GM19328 (cell line): ENCODE data around the gene COL27A1.

Experiments used
- ATAC-seq: cut with Tn5 transposase; IDR thresholded peaks from one replicate; pipeline ENCODE4 v1.9.1; 2021; ENCODE audit warnings: mild to moderate bottlenecking, moderate library complexity; ENCODE audit not compliant: unreplicated experiment

COL27A1 gene

DNA sequence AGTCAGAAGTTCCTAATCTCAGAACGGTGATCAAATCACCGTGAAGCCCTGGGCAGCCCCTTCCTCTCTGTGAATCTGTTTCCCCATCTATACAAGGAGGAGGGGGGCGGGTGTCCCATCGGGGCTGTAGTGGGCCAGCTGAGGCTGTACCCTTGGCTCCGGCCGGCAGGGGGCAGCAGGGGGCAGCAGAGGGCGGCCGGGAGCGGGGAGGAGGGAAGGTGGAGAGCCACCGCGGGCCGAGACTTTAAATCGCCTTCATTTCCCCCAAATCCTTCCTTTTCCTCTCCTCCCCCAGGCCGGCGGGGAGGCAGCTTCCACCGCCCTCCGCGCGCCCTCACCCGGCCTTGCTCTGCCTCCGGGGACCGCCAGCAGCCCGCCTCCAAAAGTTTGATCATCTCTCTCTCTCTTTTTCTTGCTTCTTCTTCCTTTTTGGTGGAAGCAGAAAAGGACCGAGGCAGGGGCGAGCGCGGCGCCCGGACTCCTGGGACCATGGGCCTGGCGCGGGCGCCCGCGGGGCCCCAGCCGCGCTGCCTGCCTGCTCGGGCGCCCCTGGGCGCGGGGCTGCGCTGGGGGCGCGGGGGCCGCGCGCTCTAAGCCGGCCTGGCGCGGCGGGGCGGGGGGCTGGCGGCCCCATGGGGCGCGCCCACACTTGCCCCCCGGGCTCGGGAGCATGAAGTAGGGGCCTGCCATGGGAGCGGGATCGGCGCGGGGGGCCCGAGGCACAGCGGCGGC is at the start of gene COL27A1:
COL27A1 (plus strand) TSS at position 275 of the 732 bp plus-strand sequence; CDS start at position 689, 414 bp downstream.
- ATAC-seq = peak; percentile 86

DNA sequence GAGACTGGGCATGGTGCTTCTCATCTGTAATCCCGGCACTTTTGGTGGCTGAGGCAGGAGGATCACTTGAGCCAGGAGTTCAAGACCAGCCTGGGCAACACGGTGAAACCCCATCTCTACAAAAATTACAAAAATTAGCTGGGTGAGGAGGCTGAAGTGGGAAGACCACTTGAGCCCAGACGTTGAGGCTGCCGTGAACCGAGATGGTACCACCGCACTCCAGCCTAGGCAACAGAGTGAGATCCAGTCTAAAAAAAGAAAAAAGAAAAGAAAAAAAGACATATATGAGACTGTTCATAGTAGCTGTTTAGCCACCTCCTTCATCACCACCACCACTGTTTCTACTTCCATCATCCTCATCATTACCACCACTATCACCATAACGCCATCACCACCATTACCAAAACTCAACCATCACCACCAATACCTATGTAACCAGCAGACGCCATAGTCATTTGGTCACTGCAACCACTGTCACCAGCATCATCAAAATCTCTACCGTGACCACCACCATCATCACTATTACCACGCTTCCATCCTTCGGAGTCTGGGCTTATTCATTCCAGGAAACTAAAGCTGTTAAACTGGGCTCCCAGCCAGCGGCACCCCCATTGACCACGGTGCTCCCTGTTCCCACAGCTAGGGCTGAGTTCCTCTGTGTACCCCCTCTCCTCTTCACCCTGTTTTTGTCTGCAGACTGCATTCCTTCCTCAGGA is 47.9 kb upstream of the COL27A1 start:
- no peak for ATAC-seq

DNA sequence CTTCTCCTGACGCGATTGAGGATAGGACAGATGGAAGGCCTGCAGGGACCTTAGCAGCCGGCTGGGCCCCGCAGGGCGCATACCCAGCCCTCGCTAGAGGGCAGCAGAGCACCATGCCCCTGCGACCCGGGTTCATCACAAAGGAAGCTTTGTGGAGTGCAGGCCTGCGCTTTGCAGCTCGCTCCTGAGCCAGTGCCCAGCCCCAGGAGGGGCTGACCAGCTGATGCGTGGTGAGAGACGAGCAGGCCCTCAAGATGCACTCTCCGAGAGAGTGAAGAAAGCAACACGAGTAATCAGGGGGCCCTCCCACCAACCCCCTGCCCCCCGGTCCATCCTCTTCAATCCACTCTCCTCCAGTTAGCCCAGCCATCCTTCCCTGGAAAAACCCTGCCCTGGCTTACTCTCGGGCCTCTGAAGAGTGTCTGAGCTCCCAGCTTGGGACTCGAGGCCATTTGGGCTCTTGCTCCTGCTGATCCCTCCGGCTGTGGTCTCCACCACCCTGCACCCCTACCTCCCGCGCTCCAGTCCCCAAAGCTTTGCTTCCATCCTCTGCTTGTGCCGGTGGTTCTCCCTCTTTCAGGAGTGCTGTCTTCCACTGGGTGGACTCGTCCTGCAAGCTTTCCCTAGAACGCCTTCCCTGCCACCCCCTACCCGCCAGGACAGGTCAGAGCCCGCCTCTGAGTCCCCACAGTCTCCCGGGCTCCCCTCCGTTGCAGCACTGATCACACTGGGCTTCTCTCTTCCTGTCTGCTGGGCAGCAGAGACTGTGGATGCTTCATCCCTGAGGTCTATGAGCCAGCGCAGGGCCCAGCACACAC is 47.1 kb upstream of the COL27A1 start:
- peak; percentile 53 for ATAC-seq

DNA sequence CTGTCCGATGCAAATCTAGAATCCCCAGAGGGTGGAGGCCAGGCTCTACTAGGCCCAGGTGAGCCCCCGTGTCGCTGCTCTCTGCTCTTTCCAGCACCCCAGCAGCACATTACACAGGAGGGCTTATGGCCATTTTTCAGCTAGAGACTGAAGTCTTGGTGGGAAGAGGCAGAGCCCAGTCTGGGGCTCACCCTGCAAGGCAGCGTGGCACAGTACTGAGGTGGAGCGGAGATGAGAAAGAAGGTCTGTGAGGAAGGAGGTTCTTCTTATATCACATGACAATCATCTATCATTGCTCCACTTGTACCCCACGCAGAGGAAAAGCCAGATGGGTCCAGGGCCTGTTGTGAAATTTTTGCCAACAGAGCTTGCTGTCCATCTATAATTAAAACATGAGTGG is 46.2 kb upstream of the COL27A1 start:
- ATAC-seq = no peak

DNA sequence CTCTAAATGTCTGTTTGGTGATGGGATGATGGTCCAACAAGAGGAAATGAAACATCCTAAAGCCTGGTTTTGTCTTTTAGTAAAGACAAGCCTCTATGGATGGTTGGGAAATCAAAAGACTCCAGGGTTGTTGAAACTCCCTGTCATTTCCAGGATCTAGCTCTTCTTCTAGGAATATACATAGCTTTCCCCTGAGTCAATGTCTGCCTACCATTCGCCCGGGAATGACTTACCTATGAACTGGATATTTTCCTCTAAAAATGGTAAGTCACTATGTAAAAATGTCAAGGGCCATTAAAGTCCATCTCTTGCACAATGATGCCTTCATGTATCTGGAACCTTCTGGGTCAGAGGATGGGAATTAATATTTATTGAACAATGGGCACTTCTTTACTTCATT is 45.2 kb upstream of the COL27A1 start:
- no peak for ATAC-seq

DNA sequence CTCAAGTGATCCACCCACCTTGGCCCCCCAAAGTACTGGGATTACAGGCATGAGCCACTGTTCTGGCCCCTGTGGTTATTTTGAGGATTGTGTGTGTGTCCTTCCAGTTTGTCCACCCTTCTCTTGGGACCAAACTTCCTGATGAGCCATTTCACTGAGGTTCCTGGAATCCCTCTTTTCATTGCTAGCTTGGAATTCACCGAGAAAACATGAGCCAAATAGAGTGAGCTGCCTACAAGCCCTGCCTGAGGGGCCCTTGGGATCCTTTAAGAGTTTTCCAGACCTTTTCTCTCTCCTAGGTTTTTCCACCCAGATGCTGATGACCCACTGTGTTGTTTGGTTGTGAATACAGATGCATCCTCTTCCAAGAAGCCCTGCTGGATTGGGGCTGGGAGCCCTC is 43.0 kb upstream of the COL27A1 start:
- ATAC-seq = no peak

DNA sequence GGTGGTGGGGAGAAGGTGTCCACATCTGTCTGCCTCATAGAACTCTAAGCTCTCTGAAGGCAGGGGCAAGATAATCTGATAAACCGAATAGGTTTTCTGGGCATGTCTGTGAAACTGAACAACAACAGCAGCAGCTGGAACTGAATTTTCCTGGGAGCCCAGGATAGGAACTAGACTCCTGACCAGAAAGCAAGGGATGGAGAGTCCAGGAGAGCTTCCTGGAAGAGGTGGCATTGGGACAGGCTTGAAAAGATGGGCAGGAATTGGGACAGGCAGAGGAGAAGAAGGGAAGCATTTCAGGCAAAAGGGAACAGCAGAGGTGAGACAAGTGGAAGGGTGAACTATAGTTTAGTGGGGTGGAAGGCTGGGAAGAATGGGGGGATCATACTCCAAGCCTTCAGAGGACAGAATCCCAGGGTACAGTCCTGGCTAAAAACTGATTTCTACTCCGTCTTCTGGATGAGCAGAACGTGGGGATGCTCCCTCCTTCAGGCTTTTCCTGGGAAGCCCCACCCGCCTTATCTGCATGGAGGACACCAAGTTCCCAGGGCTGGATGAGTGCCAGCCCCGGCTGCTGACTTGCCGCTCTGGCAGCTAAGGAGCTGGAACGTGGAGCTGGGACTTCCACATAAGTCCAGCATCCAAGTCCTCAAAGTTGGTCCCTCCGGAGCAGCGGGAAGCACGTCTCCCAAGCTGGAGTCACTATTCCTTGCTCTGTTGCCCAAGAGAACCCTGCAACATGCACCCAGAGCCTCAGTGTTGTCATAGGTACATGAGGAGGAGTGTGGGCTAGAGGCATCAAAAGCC is 42.4 kb upstream of the COL27A1 start:
- ATAC-seq = no peak

DNA sequence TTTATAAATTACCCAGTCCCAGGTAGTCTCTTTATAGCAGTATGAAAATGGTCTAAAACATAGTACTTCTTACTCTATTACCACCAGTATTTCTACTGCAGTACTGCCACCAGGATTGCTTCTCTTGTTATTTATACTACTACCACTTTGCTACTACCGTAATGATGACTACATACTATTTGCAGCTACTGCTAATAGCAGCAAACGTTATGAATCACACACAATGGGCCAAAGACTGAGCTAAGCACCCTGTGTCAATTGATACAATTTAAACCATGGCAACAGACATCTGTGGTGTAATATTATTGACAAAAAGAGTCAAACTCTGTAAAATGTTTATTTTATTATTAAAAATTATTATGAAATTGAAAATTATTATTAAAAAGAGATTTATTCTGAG is 41.0 kb upstream of the COL27A1 start:
- no peak for ATAC-seq

DNA sequence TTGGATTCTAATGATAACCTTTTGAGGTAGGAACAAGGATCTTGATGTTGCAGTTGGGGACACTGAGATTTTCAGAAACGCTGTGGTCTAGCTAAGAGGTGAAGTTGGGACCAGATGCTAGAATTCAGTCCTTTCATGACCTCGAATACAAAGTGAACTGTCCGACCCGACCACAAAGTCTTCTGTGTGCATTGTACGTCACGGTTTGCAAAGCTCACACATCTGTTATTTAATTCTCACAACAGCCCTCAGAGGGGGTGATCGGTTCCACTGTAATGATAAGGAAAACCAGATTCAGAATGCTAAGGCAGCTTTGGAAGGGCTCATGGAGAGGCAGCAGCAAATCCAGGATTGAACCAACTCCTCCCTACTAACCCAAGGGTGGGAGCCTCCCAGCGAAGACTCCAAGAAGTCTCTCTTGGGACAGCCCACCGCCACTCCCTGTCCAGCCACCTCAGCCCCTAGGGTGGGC is 39.6 kb upstream of the COL27A1 start:
- no peak for ATAC-seq

DNA sequence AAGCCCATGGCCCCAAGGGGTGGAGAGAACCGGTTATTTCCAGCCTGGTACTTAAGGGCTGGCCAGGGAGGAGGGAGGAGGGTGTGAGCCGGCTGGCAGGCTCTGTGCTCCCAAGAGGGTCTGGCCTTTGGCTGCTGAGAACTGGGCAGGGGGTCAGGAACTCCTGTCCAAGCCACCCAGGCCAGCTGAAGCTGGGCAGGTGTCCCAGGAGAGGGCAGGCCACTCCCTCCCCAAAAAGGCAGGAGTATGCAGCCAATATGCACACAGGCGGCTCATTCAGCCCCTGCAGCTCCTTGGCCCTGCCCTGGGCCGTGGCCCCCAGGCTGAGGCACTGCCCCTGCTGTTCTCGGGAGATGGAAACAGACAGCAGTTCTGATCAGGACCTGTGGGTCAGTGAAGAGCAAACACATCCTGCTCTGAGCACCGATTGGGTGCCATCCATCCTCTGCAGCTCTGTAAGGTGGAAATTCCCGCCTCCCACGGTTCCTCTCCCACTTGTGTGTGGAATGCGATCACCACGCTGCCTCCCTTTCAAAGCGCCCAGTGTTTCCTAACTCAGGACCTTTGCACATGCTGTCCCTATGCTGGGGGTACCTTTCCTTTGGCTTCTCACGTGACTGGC is 39.1 kb upstream of the COL27A1 start:
- no peak for ATAC-seq

DNA sequence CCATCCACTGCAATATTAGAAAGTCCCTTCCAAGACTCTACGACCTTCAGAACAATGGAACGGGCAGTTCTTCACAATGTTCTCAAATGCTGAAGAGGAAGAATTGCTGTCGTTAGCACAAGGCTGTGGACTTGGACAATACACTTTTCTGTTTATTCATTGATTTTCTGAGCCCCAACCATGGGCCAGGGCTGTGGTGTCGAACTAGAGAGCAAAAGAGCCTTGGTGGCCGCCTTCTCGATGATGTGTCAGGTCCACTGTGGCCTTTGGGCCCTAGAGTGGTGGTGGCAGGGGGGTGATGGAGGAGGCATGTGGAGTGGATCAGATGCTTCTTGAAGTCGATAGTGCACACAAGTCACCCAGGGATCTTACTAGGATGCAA is 37.7 kb upstream of the COL27A1 start:
- ATAC-seq = no peak

DNA sequence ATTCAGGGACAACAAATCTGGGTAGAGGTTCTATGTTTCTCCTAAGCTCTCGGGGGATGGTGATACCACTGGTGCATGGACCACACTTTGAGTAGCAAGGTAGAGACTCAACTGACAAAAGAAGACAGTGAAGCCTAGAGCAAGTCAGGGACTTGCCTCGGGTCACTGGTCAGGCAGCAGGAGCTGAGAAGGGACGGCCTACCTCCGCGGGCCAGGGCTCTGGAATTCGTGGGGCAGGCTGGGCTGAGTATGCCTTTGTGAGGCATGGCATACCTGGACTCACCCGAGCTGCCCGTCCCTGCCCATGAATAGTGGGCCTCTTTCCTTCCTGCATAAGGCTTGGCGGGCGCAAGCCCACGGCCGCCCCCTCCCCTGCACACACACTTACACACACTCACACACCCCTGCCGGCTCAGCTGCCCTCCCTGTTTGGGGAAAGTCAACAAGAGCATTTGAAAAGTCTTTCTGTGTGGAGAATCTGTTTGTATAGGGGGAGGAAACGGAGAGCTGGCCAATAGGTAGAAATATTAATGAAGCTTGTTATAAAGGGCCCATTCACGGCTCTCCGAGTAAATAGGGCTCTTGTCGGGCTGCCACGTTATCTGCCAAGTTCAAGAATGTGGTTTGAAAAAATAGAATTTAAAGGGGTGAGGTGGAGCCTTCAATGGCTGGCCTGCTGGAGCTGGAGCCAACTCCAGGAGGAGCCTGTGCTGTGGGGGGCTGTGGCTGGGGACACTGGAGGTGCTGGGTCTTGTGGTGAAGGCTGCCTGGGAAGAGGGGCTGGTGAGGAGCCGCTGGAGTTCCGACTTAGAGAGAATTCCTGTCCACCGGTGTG is 37.1 kb upstream of the COL27A1 start:
- no peak for ATAC-seq

DNA sequence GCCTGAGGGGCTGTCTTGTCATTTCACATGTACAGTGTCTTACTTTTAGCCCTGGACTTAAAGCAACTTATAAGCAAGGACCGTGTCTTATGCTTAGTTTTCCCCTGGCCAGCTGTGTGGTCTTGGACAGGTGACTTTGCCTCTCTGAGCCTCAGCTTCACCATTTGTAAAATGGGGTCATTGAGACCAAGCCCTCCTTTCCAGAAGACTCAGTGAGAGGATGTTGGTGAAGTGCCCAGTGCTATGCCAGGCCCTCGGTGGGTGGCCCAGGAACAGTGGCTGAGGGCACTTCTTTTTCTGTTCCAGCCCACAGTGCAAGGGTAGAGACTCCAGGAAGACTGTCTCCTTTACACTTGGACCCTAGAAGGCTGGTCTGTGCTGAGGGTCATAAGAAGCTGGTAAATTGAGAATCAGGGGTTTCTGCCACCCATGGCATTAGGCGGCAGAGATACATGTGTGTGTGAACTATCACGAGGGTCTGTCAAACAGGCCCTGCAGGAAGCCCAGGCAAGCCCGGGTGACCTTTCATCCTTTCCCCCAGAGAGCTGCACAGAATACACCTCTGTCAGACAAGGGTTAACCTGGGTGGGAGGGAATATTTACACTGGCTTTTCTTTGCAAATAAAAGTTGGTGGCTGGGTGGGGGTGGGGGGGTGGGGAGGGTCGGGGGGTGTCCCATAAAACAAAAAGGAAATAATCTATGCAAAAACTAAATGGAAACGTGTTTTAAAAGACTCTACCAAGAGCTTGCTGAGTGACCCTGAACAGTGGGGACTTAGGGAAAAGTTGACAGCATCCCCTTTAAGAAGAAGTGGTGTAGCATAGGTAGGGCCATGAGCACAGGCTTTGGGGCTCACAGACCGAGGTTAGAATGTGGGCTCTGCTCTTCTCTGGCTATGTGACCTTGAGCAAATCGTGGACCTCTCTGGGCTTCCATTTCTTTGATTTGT is 35.8 kb upstream of the COL27A1 start:
- no peak for ATAC-seq

DNA sequence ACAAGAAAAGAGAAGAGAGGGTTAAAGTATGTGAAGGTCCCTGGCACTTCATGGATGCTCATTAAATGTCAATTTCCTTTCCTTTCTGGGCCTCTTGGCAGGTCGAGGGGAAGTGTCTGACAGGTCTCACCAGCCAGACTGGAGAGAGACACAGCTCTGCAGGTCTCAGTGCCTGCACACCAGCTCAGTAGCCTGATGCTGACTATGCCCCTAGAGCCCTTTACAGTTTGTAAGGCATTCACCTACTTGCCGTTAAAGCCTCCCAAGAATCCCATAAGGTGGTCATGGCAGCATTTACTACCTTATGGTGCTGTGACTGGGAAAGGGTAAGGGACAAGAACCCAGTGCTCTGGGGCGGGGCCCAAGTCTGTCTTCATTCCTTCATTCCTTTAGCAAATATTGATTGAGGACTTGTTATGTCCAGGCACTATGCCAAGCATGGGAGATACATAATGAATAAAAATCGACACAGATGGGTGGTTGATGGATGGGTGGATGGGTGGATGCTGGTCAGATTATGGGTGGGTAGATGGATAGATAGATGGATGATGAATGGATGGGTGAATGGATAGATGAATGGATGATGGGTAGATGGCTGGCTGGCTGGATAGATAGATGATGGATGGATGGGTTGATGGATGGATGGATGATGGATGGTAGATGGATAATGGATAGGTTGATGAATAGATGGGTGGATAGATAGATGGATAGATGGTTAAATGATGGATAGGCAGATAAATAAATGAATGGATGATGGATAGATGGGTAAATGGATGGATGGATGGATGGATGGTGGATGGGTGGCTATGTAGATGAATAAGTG is 34.9 kb upstream of the COL27A1 start:
- no peak for ATAC-seq

DNA sequence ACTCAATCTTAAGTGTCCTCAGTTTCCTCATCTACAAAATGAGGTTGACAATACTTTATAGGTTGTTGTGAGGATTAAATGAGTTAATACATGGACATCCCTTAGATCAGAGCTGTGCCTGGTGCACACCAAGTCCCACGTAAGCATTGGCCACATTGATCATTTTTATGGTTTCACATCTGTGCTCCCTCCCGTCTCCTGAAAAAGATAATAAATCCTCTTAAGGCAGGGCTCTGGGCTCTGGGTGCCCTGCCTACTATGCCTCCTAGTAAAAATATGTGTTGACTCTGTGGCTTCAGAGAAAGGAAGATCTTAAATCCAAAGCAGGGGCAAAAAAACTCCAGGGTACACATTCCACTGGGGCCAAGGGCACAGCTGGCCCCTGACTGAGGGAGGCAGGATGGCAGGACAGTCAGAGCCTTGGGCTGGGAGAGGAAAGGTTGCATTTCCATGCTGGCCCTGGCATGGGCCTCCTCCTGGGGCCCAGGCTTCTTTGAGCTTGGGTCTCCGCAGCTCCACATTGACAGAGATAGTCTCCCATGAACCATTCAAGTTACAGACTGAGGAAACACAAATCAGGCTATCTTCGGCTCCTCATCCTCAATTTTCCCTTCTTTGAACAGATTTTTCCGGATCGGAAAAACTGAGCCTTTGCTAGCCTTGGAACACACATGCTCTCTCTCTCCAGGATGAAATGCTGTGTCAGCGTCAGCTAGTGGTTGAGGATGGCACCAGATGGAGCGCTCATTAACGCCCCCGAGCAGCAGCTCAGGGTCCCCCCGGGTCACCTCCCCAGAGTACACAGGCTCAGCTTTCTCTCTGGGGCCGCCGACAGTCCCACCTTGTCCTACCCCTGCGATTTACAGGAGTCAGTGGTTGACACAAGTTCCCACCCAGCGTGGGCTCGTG is 33.9 kb upstream of the COL27A1 start:
- ATAC-seq = no peak
